Testis (tissue), 3 donors: ENCODE results near the gene EMD. TPM values are rescaled to one million over a fixed set of nuclear protein-coding genes. Genes with fewer than 3 reads are reported as not detected.

Experiments used
- DNase-seq: peaks from one replicate; pipeline ENCODE4 v3.0.0-alpha.2; 2019
- H3K27ac ChIP-seq, 2 donors: fragments of 200-600 bp; sonication (generic); one replicate each; pipeline ENCODE4 v1.5.1; 2019
- H3K27me3 ChIP-seq: fragments of 200-600 bp; sonication (generic); one replicate; pipeline ENCODE4 v1.5.1; 2019
- H3K36me3 ChIP-seq: fragments of 200-600 bp; sonication (generic); one replicate; pipeline ENCODE4 v1.5.1; 2017; ENCODE audit warnings: low read depth; ENCODE audit errors: missing control alignments
- H3K4me1 ChIP-seq: fragments of 200-600 bp; sonication (generic); one replicate; pipeline ENCODE4 v1.5.1; 2019
- H3K4me3 ChIP-seq, 2 donors: fragments of 200-600 bp; sonication (generic); one replicate each; pipeline ENCODE4 v1.5.1; 2017 to 2019
- H3K9me3 ChIP-seq: fragments of 200-600 bp; sonication (generic); one replicate; pipeline ENCODE4 v1.5.1; 2017
- CTCF ChIP-seq, 3 experiments: fragments of 450-650 bp in 2 of 3; fragments of 200-600 bp in 1 of 3; sonication (generic) in 1 of 3; IDR thresholded peaks; one replicate each; pipeline ENCODE4 v1.5.1; 2016 to 2019; ENCODE audit warnings: antibody characterized with exemption in 3 of 3, mild to moderate bottlenecking in 2 of 3, moderate library complexity in 1 of 3
- POLR2A ChIP-seq: fragments of 450-650 bp; IDR thresholded peaks from one replicate; pipeline ENCODE4 v1.6.1; 2017; ENCODE audit warnings: antibody characterized with exemption, mild to moderate bottlenecking, moderate library complexity
- whole genome bisulfite sequencing, 2 donors: methylation state at CpG; one replicate each; pipeline ENCODE4 v1.1.5; 2018; 5-methylcytosine and 5-hydroxymethylcytosine counted together
- intact Hi-C: fragments of 100-400 bp; cut with DNase I; formaldehyde crosslinking; loops from one replicate; pipeline ENCODE4 v1.15.1; 2023; ENCODE audit warnings: low total_unique reads
- polyA plus RNA-seq: library from polyadenylated mRNA; stranded (reverse); fragments of 350-450 nt; fragmentation: Illumina TruSeq; extraction: RNeasy Lipid Tissue Mini Kit (QIAGEN cat#74804); gene quantifications from one replicate; pipeline ENCODE4 v1.2.3, GENCODE V29; 2014; ENCODE audit warnings: low read depth, low replicate concordance; ENCODE audit not compliant: insufficient read depth
- total RNA-seq, 2 donors: library from RNA; depleted of rRNA; stranded (reverse); fragments of >200 nt; gene quantifications; one replicate each; pipeline ENCODE4 v1.2.3, GENCODE V29; 2016

EMD gene
- total and polyA plus RNA-seq, 3 donors from 2014 or later, result 65.6 to 74.2 (median 69.6) TPM

- H3K9me3 ChIP-seq, result no peaks in the 10 kb centered on the region
- no peaks in the 10 kb centered on the region for H3K36me3 ChIP-seq
- no peaks in the 10 kb centered on the region for H3K27me3 ChIP-seq
- no peak overlapping the region for H3K27ac ChIP-seq
- no peaks in the 10 kb centered on the region for H3K4me1 ChIP-seq
- intact Hi-C loops, result no loop called here
- H3K4me3 ChIP-seq, result no peak overlapping the region
- TF ChIP-seq POLR2A (no peak), CTCF (IDR thresholded peaks at IDR 0.05) (no peak)
- no peak for DNase-seq
- 73% methylated on average over 9 of the region's 14 CpGs; no CpG with 5 or more reads in 1 of the 2 donors for WGBS, 2 donors
Measured at GRCh38 chrX:154352012-154352401, 27.1 kb upstream of the EMD start.

DNA sequence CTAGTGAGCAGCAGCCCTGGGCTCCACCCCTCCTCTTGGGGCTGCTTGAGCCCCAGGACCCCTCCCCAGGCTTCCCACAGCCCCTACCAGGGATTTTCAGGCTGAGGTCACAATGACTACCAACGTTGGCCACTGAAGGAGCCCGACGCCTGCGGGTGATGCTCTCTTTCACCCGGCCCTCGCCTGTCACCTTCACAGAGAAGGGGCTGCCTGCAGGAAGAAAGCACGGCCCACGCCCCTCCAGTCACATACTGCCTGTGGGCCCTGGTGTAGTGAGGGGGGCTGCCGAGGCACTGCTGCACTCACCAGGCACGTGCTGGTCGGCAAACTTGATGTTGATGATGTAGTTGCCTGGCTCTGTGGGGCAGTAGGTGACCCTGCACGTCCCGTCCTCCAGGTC, 26.6 kb upstream of the EMD start:
- Histone ChIP-seq H3K4me1 (no peaks in the 10 kb centered on the region), H3K36me3 (no peaks in the 10 kb centered on the region), H3K27ac (no peak overlapping the region), H3K27me3 (no peaks in the 10 kb centered on the region), H3K4me3 (no peak overlapping the region), H3K9me3 (no peaks in the 10 kb centered on the region)
- TF ChIP-seq CTCF (IDR thresholded peaks at IDR 0.05), result no peak
- TF ChIP-seq POLR2A, result no peak
- intact Hi-C loops, result no loop called here
- DNase-seq, result no peak
- WGBS, 2 donors, result 91% methylated on average over 9 of the region's 13 CpGs; no CpG with 5 or more reads in 1 of the 2 donors

DNA sequence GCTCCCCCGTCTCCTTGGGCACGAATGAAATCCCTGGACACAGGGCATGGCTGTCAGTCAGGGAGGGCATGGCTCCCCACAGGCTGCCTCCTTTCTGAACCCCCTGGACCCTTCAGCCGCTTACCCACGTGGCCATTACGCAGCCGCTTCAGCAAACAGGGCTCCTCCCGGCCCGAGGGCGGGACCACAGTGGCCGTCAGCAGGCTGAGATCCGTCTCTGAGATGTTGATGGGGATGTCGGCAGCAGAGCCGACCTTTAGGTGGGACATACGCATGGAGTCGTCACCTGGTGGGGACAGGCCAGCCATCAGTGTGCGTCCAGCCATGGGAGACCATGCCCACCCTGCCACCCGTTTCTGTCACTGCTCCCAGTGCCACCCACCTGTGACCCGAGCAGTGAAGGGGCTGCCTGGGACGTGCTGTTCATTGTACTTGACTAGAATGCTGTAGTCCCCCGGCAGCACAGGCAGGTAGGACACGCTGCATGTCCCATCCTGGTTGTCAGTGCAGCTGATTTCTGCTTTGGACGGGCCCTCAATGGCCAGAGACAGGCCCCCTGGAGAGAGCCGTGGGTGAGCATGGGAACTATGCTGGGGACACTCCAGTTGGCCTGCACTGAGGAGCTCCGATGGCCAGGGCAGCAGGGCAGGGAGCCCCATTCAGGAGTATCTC, 25.8 kb upstream of the EMD start:
- WGBS, 2 donors, result 85% methylated on average over 19 of the region's 24 CpGs; no CpG with 5 or more reads in 1 of the 2 donors
- no peaks in the 10 kb centered on the region for H3K36me3 ChIP-seq
- H3K4me3 ChIP-seq, result no peak overlapping the region
- no peaks in the 10 kb centered on the region for H3K4me1 ChIP-seq
- intact Hi-C loops, result no loop called here
- H3K27ac ChIP-seq, result no peak overlapping the region
- no peaks in the 10 kb centered on the region for H3K27me3 ChIP-seq
- TF ChIP-seq CTCF (IDR thresholded peaks at IDR 0.05) (no peak), POLR2A (no peak)
- DNase-seq, result no peak
- no peaks in the 10 kb centered on the region for H3K9me3 ChIP-seq

- WGBS, 2 donors, result 93% methylated on average over 12 of the region's 14 CpGs; no CpG with 5 or more reads in 1 of the 2 donors
- no peaks in the 10 kb centered on the region for H3K27me3 ChIP-seq
- H3K9me3 ChIP-seq, result no peaks in the 10 kb centered on the region
- H3K36me3 ChIP-seq, result no peaks in the 10 kb centered on the region
- no peak for DNase-seq
- no peaks in the 10 kb centered on the region for H3K4me1 ChIP-seq
- H3K4me3 ChIP-seq, result no peak overlapping the region
- no peak overlapping the region for H3K27ac ChIP-seq
- intact Hi-C loops, result no loop called here
- no peak for TF ChIP-seq CTCF (IDR thresholded peaks at IDR 0.05)
- no peak for TF ChIP-seq POLR2A
Measured at GRCh38 chrX:154354013-154354412, 25.1 kb upstream of the EMD start.

DNA sequence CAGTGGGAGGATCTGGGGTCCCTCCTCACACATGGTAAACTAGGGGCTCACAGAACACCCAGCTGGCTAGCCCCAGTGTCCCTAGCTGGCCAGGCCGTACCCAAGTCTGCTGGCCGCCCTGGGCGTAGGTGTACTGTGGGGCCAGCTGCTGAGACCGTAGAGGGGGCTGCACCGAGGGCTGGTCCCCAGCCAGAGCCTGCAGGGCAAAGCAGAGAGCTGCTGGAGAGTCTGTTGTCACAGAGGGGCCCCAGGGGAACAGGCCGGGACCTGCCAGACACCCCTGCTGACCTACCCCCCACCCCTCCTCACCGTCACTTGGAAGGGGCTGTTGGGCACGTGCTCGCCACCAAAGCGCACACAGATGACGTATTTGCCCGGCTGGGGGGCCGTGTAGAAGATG, 24.6 kb upstream of the EMD start:
- H3K4me1 ChIP-seq, result no peaks in the 10 kb centered on the region
- intact Hi-C loops, result no loop called here
- H3K9me3 ChIP-seq, result no peaks in the 10 kb centered on the region
- DNase-seq, result no peak
- no peaks in the 10 kb centered on the region for H3K27me3 ChIP-seq
- H3K4me3 ChIP-seq, result no peak overlapping the region
- WGBS, 2 donors, result 91% methylated on average over 9 of the region's 13 CpGs; no CpG with 5 or more reads in 1 of the 2 donors
- H3K36me3 ChIP-seq, result no peaks in the 10 kb centered on the region
- no peak for TF ChIP-seq CTCF (IDR thresholded peaks at IDR 0.05)
- TF ChIP-seq POLR2A, result no peak
- H3K27ac ChIP-seq, result no peak overlapping the region
